Glutamatergic neuron (in vitro differentiated cells): Measurements from ENCODE around the gene TBC1D30. TPM values are rescaled to one million over a fixed set of nuclear protein-coding genes. Genes with fewer than 3 reads are reported as not detected.

Source experiments
- DNase-seq: peaks from one replicate; pipeline ENCODE4 v3.0.0; 2022
- H3K27ac Mint-ChIP-seq: one replicate; pipeline ENCODE4 v1.8.0; 2020; ENCODE audit warnings: mild to moderate bottlenecking, mixed read lengths, inconsistent platforms; ENCODE audit not compliant: unreplicated experiment
- H3K27me3 Mint-ChIP-seq: one replicate; pipeline ENCODE4 v1.8.0; 2020; ENCODE audit warnings: mild to moderate bottlenecking, moderate library complexity, mixed read lengths, inconsistent platforms; ENCODE audit not compliant: unreplicated experiment
- H3K36me3 Mint-ChIP-seq: one replicate; pipeline ENCODE4 v1.8.0; 2020; ENCODE audit warnings: mild to moderate bottlenecking, mixed read lengths, inconsistent platforms; ENCODE audit not compliant: unreplicated experiment
- H3K4me1 Mint-ChIP-seq: one replicate; pipeline ENCODE4 v1.8.0; 2020; ENCODE audit warnings: mild to moderate bottlenecking, low read depth, mixed read lengths, inconsistent platforms; ENCODE audit not compliant: unreplicated experiment
- H3K4me3 Mint-ChIP-seq: one replicate; pipeline ENCODE4 v1.8.0; 2020; ENCODE audit warnings: mild to moderate bottlenecking, mixed read lengths, inconsistent platforms; ENCODE audit not compliant: unreplicated experiment
- H3K9me3 Mint-ChIP-seq: one replicate; pipeline ENCODE4 v1.8.0; 2020; ENCODE audit warnings: mild to moderate bottlenecking, moderate library complexity, mixed read lengths, inconsistent platforms; ENCODE audit not compliant: unreplicated experiment
- CTCF ChIP-seq: fragments of 200-600 bp; sonication (generic); IDR thresholded peaks from one replicate; pipeline ENCODE4 v1.5.0; 2021; ENCODE audit not compliant: partially characterized antibody, unreplicated experiment
- total RNA-seq: library from RNA; stranded (reverse); fragmentation: NEBNext Ultra II Directional; extraction: Animal tissue kit (Norgen Biotek cat#: 25700); gene quantifications from one replicate; pipeline ENCODE4 v1.2.1, GENCODE V29; 2021; ENCODE audit not compliant: unreplicated experiment

TBC1D30 gene
- total RNA-seq, 1 donor from 2014 or later, result 15.2 TPM

GRCh38 chr12:64813723-64814122 is 10.7 kb upstream of the TBC1D30 start:
- no peaks in the 10 kb centered on the region for H3K36me3 Mint-ChIP-seq
- no peaks in the 10 kb centered on the region for H3K9me3 Mint-ChIP-seq
- TF ChIP-seq CTCF, result no peak
- no peak for DNase-seq
- no peaks in the 10 kb centered on the region for H3K4me1 Mint-ChIP-seq
- no peak overlapping the region for H3K4me3 Mint-ChIP-seq
- peaks cover 2% of the 10 kb centered on the region for H3K27me3 Mint-ChIP-seq
- H3K27ac Mint-ChIP-seq, result no peak overlapping the region

GRCh38 chr12:64814432-64814831 is 10.0 kb upstream of the TBC1D30 start:
- no peaks in the 10 kb centered on the region for H3K9me3 Mint-ChIP-seq
- H3K36me3 Mint-ChIP-seq, result no peaks in the 10 kb centered on the region
- no peak overlapping the region for H3K4me3 Mint-ChIP-seq
- DNase-seq, result no peak
- TF ChIP-seq CTCF, result no peak
- no peak overlapping the region for H3K27ac Mint-ChIP-seq
- H3K4me1 Mint-ChIP-seq, result no peaks in the 10 kb centered on the region
- H3K27me3 Mint-ChIP-seq, result peaks cover 2% of the 10 kb centered on the region

- H3K36me3 Mint-ChIP-seq, result no peaks in the 10 kb centered on the region
- H3K4me3 Mint-ChIP-seq, result no peak overlapping the region
- no peak for TF ChIP-seq CTCF
- H3K27ac Mint-ChIP-seq, result no peak overlapping the region
- H3K9me3 Mint-ChIP-seq, result no peaks in the 10 kb centered on the region
- no peaks in the 10 kb centered on the region for H3K4me1 Mint-ChIP-seq
- H3K27me3 Mint-ChIP-seq, result no peaks in the 10 kb centered on the region
- DNase-seq, result no peak
Observed at GRCh38 chr12:64819816-64820402, 4.5 kb upstream of the TBC1D30 start.

- DNase-seq, result no peak
- no peak overlapping the region for H3K27ac Mint-ChIP-seq
- no peaks in the 10 kb centered on the region for H3K27me3 Mint-ChIP-seq
- no peak for TF ChIP-seq CTCF
- H3K4me1 Mint-ChIP-seq, result no peaks in the 10 kb centered on the region
- H3K4me3 Mint-ChIP-seq, result no peak overlapping the region
- no peaks in the 10 kb centered on the region for H3K9me3 Mint-ChIP-seq
- no peaks in the 10 kb centered on the region for H3K36me3 Mint-ChIP-seq
Observed at GRCh38 chr12:64820593-64820992, 3.9 kb upstream of the TBC1D30 start.

DNA sequence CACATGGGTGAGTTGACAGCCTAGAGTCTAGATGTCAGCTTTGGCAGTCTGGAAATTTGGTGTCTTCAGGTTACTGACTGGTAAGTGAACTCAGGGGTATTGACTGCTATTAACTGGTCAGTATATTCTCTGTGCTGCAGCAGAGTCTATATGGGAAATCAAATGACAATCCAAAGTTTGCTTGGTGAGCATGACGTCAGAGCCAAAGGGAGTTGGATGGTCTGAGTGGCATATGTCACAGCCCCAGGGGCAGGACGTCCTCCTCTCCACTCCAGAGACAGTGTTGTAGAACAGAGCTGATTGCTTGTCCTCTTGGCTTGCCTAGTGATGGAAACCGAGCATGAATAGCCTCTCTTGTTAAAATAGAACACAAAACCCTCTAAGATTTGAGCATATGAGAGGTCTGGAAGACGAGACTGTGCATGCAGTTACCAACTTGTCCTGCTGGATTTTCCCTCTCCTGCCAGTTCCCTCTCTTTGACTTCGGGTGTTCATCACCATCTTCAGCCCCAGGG is 3.3 kb upstream of the TBC1D30 start:
- Mint-ChIP-seq H3K4me3 (no peak overlapping the region), H3K9me3 (no peaks in the 10 kb centered on the region)
- no peak for TF ChIP-seq CTCF

More for the DNA sequence above, 3.3 kb upstream of the TBC1D30 start:
- no peak overlapping the region for H3K27ac Mint-ChIP-seq
- H3K36me3 Mint-ChIP-seq, result peaks cover 4% of the 10 kb centered on the region
- DNase-seq, result no peak
- peaks cover 4% of the 10 kb centered on the region for H3K27me3 Mint-ChIP-seq
- peaks cover 3% of the 10 kb centered on the region for H3K4me1 Mint-ChIP-seq
